Measurements from ENCODE around the gene SGIP1. TPM values are rescaled to one million over a fixed set of nuclear protein-coding genes. Genes with fewer than 3 reads are reported as not detected.

Gene SGIP1
- total and polyA plus RNA-seq, 2 experiments from 2014 or later, result 2.4 to 6.1 TPM

DNA sequence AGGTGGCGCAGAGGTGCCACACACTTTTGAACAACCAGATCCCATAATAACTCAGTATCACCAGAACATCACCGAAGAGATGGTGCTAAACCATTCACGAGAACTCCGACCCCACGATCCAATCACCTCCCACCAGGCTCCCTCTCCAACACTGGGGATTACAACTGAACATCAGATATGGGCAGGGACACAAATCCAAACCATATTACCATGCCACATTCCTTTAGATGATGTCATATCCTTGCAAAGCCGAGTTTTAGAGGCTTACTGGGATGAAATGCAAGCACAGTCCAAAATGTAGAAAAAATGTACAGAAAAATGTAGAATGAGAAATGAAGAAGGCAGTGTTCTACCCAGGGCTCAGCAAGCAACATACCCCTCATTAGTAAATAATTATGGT is 64.7 kb downstream of the SGIP1 start:
- DNase-seq (ENCODE audit: low spot score), result no peak
- H2AFZ ChIP-seq, result no peak overlapping the region

More for the DNA sequence above, 64.7 kb downstream of the SGIP1 start:
- ATAC-seq, result no peak
- Histone ChIP-seq H3F3A (replicated peaks; ENCODE audit: low read depth) (no peaks in the 10 kb centered on the region), H3K36me3 (ENCODE audit: insufficient read depth) (peaks cover 3% of the 10 kb centered on the region; the same call in 1 of the 2 replicates), H3K27ac (ENCODE audit: low read depth) (no peak overlapping the region), H3K9me2 (ENCODE audit: insufficient read depth) (0 out of 2 replicates have a peak, but pooled peaks cover 4% of the 10 kb centered on the region), H3K27me3 (ENCODE audit: insufficient read depth) (no peaks in the 10 kb centered on the region), H3K4me1 (ENCODE audit: insufficient read depth) (no peaks in the 10 kb centered on the region), H3K4me2 (no peak overlapping the region), H3K79me2 (replicated peaks; ENCODE audit: insufficient read depth) (no peaks in the 10 kb centered on the region), H3K4me3 (no peak overlapping the region), H4K20me1 (replicated peaks; ENCODE audit: insufficient read depth) (no peaks in the 10 kb centered on the region)
- TF ChIP-seq ETS1 (IDR thresholded peaks at IDR 0.05), result no peak
- no peak for TF ChIP-seq STAT1 (IDR thresholded peaks at IDR 0.05; ENCODE audit: unreplicated experiment)
- TF ChIP-seq, protein P1, sequence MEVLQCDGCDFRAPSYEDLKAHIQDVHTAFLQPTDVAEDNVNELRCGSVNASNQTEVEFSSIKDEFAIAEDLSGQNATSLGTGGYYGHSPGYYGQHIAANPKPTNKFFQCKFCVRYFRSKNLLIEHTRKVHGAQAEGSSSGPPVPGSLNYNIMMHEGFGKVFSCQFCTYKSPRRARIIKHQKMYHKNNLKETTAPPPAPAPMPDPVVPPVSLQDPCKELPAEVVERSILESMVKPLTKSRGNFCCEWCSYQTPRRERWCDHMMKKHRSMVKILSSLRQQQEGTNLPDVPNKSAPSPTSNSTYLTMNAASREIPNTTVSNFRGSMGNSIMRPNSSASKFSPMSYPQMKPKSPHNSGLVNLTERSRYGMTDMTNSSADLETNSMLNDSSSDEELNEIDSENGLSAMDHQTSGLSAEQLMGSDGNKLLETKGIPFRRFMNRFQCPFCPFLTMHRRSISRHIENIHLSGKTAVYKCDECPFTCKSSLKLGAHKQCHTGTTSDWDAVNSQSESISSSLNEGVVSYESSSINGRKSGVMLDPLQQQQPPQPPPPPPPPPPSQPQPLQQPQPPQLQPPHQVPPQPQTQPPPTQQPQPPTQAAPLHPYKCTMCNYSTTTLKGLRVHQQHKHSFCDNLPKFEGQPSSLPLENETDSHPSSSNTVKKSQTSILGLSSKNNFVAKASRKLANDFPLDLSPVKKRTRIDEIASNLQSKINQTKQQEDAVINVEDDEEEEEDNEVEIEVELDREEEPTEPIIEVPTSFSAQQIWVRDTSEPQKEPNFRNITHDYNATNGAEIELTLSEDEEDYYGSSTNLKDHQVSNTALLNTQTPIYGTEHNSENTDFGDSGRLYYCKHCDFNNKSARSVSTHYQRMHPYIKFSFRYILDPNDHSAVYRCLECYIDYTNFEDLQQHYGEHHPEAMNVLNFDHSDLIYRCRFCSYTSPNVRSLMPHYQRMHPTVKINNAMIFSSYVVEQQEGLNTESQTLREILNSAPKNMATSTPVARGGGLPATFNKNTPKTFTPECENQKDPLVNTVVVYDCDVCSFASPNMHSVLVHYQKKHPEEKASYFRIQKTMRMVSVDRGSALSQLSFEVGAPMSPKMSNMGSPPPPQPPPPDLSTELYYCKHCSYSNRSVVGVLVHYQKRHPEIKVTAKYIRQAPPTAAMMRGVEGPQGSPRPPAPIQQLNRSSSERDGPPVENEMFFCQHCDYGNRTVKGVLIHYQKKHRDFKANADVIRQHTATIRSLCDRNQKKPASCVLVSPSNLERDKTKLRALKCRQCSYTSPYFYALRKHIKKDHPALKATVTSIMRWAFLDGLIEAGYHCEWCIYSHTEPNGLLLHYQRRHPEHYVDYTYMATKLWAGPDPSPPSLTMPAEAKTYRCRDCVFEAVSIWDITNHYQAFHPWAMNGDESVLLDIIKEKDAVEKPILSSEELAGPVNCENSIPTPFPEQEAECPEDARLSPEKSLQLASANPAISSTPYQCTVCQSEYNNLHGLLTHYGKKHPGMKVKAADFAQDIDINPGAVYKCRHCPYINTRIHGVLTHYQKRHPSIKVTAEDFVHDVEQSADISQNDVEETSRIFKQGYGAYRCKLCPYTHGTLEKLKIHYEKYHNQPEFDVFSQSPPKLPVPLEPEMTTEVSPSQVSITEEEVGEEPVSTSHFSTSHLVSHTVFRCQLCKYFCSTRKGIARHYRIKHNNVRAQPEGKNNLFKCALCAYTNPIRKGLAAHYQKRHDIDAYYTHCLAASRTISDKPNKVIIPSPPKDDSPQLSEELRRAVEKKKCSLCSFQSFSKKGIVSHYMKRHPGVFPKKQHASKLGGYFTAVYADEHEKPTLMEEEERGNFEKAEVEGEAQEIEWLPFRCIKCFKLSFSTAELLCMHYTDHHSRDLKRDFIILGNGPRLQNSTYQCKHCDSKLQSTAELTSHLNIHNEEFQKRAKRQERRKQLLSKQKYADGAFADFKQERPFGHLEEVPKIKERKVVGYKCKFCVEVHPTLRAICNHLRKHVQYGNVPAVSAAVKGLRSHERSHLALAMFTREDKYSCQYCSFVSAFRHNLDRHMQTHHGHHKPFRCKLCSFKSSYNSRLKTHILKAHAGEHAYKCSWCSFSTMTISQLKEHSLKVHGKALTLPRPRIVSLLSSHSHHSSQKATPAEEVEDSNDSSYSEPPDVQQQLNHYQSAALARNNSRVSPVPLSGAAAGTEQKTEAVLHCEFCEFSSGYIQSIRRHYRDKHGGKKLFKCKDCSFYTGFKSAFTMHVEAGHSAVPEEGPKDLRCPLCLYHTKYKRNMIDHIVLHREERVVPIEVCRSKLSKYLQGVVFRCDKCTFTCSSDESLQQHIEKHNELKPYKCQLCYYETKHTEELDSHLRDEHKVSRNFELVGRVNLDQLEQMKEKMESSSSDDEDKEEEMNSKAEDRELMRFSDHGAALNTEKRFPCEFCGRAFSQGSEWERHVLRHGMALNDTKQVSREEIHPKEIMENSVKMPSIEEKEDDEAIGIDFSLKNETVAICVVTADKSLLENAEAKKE (CRISPR knock-in tag; IDR thresholded peaks at IDR 0.05), result no peak
- no peak for TF ChIP-seq ZNF331 (CRISPR knock-in tag; IDR thresholded peaks at IDR 0.05; ENCODE audit: low read depth)
- no peak for TF ChIP-seq ZNF114 (CRISPR knock-in tag; IDR thresholded peaks at IDR 0.05)
- no peak for TF ChIP-seq JUNB (IDR thresholded peaks at IDR 0.05; ENCODE audit: unreplicated experiment)
- TF ChIP-seq CREB1 (CRISPR knock-in tag; IDR thresholded peaks at IDR 0.05; ENCODE audit: low read depth), result no peak
- TF ChIP-seq, protein P2, sequence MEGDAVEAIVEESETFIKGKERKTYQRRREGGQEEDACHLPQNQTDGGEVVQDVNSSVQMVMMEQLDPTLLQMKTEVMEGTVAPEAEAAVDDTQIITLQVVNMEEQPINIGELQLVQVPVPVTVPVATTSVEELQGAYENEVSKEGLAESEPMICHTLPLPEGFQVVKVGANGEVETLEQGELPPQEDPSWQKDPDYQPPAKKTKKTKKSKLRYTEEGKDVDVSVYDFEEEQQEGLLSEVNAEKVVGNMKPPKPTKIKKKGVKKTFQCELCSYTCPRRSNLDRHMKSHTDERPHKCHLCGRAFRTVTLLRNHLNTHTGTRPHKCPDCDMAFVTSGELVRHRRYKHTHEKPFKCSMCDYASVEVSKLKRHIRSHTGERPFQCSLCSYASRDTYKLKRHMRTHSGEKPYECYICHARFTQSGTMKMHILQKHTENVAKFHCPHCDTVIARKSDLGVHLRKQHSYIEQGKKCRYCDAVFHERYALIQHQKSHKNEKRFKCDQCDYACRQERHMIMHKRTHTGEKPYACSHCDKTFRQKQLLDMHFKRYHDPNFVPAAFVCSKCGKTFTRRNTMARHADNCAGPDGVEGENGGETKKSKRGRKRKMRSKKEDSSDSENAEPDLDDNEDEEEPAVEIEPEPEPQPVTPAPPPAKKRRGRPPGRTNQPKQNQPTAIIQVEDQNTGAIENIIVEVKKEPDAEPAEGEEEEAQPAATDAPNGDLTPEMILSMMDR (conservative IDR thresholded peaks at IDR 0.05; ENCODE audit: low read depth in 2 of 2), result no peak
- TF ChIP-seq POLR2AphosphoS5 (IDR thresholded peaks at IDR 0.05; ENCODE audit: low read depth), result no peak
- Mint-ChIP-seq H3K4me1 (no peaks in the 10 kb centered on the region), H3K36me3 (ENCODE audit: low read depth) (peaks cover 6% of the 10 kb centered on the region; the same call in 1 of the 3 replicates), H3K9me3 (peaks cover 16% of the 10 kb centered on the region; the same call in 2 of the 3 replicates), H3K27me3 (ENCODE audit: insufficient read depth, low read depth, poor library complexity) (no peaks in the 10 kb centered on the region), H3K27ac (no peak overlapping the region), H3K4me3 (no peak overlapping the region)

Data from GM23338 (cell line).